Measurements from ENCODE around the gene NFIA. TPM values are rescaled to one million over a fixed set of nuclear protein-coding genes. Genes with fewer than 3 reads are reported as not detected.
A peak's percentile ranks its signal among the peaks of the same experiment; 100 is the strongest.
"Not testable (repeated sequence)": the region's sequence is repeated elsewhere in the genome, so short reads cannot be mapped to it uniquely, and the experiment has no call there.

Gene NFIA
- total RNA-seq, 1 donor from 2014 or later = 2.1 TPM

DNA sequence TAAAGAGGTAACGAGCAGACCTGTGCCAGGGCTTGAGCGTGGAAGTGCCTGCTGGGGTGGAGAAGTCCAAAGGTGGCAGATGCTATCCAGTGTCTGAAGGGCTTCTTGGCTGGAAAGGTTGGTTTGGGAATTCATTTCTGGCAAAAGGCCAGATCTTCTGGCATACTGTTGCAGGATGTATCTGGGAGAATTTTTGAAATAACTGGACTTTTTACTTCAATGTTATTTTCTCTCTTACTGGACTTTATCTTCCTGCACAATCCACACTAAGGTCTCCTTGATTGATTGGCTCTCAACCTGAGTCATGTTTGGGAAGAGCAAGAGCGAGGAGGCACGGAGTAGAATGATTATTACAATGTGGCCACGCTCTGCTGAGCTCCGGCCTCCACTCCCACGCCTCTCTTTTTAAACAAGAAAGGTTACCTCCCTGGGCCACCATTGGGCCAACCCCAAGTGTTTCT lies 364.2 kb downstream of the NFIA start:
- DNase-seq (ENCODE audit: low read depth) = no peak

DNA sequence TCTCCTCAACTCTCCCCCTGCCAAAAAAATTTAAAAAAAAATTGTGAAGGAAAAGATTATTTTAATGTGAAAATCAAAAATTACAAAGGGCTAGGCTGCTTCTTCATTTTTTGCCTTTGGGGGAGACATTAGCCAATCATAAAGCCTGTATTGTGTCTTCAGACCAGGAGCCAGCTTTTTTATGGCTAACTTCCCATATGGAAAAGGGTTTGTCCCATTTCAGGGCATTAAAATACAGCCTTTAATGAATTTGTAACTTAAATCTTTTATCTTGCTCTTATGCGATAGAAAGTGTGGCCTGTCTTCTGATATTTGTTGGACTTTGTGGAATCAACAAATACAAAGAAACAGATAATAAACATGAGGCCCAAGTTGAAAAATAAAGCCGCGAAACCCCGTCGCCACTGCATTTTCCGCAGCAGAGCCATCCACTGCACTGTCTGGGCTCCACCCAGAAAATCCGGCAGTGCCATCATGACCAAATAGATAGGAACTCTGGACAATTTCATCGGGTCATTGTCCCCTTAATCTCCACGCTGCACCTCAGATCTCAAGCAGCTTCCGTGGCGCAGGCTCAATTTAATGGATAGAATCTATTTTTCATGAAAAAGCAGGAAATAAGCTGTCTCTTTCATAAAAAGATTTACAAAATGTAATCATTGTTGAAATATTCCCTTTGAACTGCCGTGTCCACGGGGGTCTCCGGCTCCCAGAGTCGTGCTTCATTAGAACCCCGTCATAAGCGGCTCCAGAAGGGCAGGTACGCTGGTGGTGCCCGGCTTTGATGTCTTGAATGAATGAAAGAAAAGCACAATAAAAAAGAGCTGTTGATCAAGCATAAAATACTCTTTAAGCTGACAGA lies 365.0 kb downstream of the NFIA start:
- DNase-seq (ENCODE audit: low read depth) = no peak

GRCh38 chr1:61447968-61448430 lies 365.6 kb downstream of the NFIA start:
- no peak for DNase-seq (ENCODE audit: low read depth)

- peak; percentile 36 for DNase-seq (ENCODE audit: low read depth)
These were observed 366.6 kb downstream of the NFIA start for GRCh38 chr1:61448914-61449313.

DNA sequence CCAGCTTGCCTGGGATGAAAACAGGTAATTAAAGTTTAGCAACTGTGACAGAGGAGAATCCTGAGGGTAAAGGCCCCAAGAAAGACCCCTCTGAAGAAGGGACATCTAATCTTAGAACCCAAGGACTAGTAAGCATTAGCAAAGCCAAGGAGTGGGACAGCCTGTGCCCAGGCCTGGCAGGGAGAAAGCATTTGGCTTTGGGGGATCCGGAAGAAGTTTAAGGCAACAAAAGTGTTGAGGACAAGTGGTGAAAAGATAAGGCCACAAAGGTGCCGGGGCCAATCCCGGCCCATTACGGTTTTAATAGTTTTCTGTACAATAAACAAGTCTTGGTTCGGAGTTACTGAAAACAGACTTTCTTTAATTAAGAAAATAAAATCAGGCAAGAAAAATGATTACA lies 367.0 kb downstream of the NFIA start:
- DNase-seq (ENCODE audit: low read depth) = no peak

GRCh38 chr1:61450454-61450853 lies 368.1 kb downstream of the NFIA start:
- no peak for DNase-seq (ENCODE audit: low read depth)

GRCh38 chr1:61450872-61451571 lies 368.7 kb downstream of the NFIA start:
- DNase-seq (ENCODE audit: low read depth) = no peak

- no peak for DNase-seq (ENCODE audit: low read depth)
These were observed 369.2 kb downstream of the NFIA start for GRCh38 chr1:61451572-61451968.

- no peak for DNase-seq (ENCODE audit: low read depth)
These were observed 370.0 kb downstream of the NFIA start for GRCh38 chr1:61452176-61453035.

DNA sequence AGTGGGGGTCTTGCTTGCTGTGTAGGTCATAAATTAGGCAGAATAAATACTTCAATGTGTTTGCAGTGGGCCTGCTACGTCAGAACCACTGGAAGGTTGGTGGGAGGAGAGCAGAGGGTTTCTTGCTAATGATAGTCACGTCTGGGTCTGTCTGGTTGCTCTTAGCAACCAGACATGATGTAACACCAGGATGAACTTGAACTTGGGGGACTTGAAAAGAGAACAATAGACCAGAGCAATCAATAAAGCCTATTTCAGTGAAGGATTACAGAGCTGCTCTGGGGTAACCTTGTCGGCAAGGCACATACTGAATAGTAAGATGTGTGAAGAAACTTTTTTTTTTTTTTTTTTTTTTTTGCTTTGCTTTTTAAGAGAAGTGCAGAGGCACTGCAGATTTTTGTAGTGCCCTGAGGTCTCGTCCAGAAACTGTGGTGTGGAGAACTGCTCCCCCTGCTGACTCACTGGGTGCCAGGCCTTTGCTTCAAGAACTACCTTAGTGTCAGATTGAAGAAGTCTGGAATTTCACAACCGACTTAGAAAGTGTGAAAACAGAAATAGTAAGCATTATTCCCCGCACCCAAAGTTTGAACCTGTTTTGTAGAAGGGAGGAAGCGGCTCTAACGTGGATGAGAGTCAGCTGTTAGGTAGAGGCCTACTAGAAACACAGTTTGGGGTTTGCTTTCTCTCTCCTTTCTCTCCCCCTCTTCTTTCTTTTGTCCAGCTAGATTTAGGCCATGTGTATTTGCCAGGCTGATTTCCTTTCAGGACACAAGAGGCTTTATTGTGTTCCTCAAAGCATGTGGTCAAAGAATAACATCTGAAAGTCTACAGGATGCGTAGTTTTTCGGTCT lies 371.0 kb downstream of the NFIA start:
- DNase-seq (ENCODE audit: low read depth) = peak; percentile 86

DNA sequence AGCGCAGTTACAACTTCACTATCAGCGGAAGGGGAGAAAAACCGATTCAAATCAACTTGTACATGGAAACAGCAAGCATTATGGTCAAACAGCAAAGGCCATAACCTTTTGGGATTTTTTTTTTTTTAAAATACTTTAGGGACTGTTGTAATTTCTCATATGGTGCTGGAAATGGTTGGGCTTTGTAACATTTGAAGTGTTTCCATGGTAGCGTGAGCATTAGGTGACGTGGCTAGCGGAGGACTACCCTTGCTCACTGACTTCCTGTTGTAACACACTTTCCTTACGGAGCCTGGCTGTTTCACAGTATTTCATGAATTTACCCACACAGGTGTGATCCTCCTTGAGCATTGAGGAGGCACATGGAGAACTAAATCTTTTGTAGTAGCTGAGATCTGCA lies 373.0 kb downstream of the NFIA start:
- DNase-seq (ENCODE audit: low read depth) = no peak

- DNase-seq (ENCODE audit: low read depth) = no peak
These were observed 375.2 kb downstream of the NFIA start for GRCh38 chr1:61457526-61458040.

DNA sequence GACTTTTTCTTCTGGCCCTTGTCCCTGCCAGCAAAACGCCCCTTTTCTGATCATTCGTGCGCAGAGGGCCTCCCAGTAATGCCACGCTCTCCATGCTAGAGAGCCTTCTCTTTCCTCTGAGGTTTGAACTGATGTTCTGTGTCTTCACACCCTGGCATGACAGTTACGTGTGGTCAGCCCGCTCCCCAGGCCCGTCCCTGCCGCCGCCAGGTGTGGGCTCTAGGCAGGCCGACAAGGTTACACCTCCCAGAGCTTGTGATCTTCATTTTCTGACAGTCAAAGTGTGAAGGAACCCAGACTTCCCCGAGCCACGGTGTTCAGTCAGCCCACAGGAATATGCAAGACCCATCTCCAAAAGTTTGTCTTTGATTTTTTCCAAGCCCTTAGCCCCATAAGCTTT lies 377.0 kb downstream of the NFIA start:
- no peak for DNase-seq (ENCODE audit: low read depth)

GRCh38 chr1:61460191-61460590 lies 377.8 kb downstream of the NFIA start:
- DNase-seq (ENCODE audit: low read depth) = no peak

GRCh38 chr1:61461406-61462384 lies 379.3 kb downstream of the NFIA start:
- no peak for DNase-seq (ENCODE audit: low read depth)

DNA sequence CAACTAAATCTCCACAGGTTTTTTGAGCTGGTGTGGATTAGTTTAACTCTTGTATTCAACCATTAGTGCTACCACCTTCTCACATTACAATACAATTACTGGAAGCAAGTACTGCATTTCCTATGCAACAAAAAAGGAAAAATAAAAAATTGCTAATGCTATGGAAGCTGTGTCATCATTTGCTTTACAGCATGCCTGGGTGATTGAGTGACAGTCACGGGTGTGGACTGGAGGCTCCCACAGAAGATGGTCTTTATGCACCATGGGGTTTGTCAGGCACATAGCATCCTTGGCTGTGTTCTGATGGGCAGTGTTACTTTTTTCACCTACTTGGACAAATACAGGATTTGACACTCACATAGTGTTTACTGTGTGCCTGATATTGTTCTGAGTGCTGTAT lies 380.3 kb downstream of the NFIA start:
- DNase-seq (ENCODE audit: low read depth) = no peak

- peak; percentile 46 for DNase-seq (ENCODE audit: low read depth)
These were observed 380.9 kb downstream of the NFIA start for GRCh38 chr1:61463220-61463619.

DNA sequence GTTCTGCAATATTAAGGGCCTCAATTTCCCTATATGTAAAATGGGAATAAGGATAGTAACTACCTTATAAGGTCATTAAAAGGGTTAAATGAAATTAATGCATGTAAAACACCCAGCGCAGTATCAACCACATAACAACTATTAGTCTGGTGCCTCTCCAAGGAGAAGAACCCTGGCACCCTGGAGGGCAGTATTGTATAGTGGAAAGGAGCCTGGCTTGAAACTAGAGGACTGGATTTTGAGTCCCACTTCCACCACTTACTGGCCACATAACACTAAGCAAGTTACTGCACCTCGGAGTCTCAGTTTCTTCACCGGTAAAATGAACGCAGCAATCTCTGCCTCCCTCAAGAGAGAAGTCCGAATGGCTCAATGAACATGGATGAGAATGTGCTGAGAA lies 385.5 kb downstream of the NFIA start:
- DNase-seq (ENCODE audit: low read depth) = not testable (repeated sequence)

DNA sequence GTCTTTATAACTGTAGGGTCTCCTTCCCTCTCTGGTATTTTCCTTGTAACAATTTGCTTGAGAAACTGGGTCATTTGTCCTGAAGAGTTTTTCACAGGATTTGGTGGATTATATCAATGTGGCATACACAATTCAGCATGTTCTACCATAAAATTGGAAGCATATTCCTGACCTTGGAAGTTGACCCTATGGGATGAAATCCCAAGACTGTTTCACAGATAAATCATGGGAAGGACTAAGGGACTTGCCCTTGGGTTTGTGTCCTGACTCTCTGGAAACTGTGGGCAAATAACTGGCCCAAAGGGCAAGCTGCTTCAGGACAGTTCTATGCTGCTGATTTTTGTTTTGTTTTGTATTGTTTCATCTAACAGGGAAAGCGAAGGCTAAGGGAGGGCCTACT lies 387.0 kb downstream of the NFIA start:
- no peak for DNase-seq (ENCODE audit: low read depth)
